Measurements from ENCODE around the gene KRTAP1-3. TPM values are rescaled to one million over a fixed set of nuclear protein-coding genes. Genes with fewer than 3 reads are reported as not detected.

KRTAP1-3 gene
- polyA plus RNA-seq, 1 experiment: not detected

DNA sequence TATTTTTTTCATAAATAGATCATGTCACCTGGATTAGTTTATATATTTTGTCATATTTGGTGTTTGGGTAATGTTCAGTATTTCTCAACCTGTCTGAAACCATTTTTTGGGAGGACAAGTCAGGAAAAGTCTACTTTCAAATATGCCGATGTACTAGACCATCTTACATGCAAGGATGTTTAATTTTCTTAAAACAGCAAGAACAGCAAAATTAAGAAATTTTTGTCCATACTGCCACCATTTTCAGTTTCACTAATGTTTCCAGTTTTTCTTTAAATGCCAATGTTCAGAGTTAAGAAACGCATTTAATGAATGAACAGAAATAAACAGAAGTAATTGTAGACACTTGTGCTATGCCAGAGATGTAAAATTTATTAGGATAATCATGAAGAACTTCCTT is 41.6 kb downstream of the KRTAP1-3 start:
- H3K27me3 ChIP-seq (ENCODE audit: control insufficient read depth, insufficient read depth, low read length): no peaks in the 10 kb centered on the region
- no peak for TF ChIP-seq CTCF (IDR thresholded peaks at IDR 0.05; ENCODE audit: insufficient read depth, low read depth, low read length)
- H3K36me3 ChIP-seq (ENCODE audit: control insufficient read depth, insufficient read depth, low read length): no peaks in the 10 kb centered on the region
- ChIA-PET POLR2A (no interaction called here), CTCF (no interaction called here)
- no peak overlapping the region for H3K4me3 ChIP-seq (ENCODE audit: low read depth, low read length)
- DNase-seq (ENCODE audit: low read depth): no peak

DNA sequence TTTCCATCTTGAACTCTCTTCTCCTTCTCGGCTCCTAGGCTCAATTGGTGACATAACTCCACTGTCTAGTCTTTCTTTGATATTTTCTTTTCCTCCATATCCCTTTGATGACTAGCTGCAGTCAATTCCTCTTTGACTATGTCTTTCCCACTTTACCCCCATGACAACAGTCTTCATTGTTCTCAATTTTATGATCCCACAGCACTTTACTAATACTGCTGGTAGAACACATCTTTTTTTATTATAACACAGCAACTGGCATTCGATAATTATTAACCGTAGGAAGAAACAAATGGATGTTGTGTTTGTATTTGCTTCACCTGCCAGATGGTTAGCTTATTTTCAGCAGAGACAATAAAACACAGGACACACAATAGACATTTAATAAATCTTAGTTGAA is 42.0 kb downstream of the KRTAP1-3 start:
- POLR2A ChIA-PET: no interaction called here

DNA sequence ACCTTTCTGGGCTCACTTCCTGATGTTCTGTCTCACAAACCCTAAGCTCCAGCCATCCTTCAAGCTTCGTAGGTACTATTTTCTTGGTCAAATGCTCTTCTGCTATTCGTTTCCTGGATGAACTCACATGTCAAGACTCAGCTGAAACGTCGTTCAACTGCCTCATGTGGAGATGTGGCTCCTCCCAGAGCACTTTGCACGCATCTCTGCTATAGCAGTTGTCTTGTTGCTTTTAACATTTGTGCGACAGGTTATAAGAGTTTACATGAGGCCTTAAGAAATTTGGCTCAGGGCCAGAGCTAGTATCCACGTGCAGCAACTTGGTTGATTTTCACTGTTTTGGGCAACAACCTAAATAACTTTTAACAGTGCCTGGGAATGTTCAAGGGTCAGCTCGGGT is 47.8 kb downstream of the KRTAP1-3 start:
- H3K36me3 ChIP-seq (ENCODE audit: control insufficient read depth, insufficient read depth, low read length): no peaks in the 10 kb centered on the region
- CTCF ChIA-PET: interaction anchor here (0.9 kb wide), 1 partner anchor 13 kb away, joined by 3 read pairs; no protein-coding TSS in a partner anchor
- no peak for DNase-seq (ENCODE audit: low read depth)
- TF ChIP-seq CTCF (IDR thresholded peaks at IDR 0.05; ENCODE audit: insufficient read depth, low read depth, low read length): no peak
- POLR2A ChIA-PET: no interaction called here
- no peak overlapping the region for H3K4me3 ChIP-seq (ENCODE audit: low read depth, low read length)
- no peaks in the 10 kb centered on the region for H3K27me3 ChIP-seq (ENCODE audit: control insufficient read depth, insufficient read depth, low read length)

More for the DNA sequence above, 42.0 kb downstream of the KRTAP1-3 start:
- CTCF ChIA-PET: no interaction called here
- no peak for DNase-seq (ENCODE audit: low read depth)
- Histone ChIP-seq H3K36me3 (ENCODE audit: control insufficient read depth, insufficient read depth, low read length) (no peaks in the 10 kb centered on the region), H3K27me3 (ENCODE audit: control insufficient read depth, insufficient read depth, low read length) (no peaks in the 10 kb centered on the region), H3K4me3 (ENCODE audit: low read depth, low read length) (no peak overlapping the region)
- no peak for TF ChIP-seq CTCF (IDR thresholded peaks at IDR 0.05; ENCODE audit: insufficient read depth, low read depth, low read length)

- DNase-seq (ENCODE audit: low read depth): no peak
- no peak within 1 kb of the TSS for H3K4me3 ChIP-seq (ENCODE audit: low read depth, low read length)
- H3K36me3 ChIP-seq (ENCODE audit: control insufficient read depth, insufficient read depth, low read length): no peaks in the 10 kb centered on the region
- TF ChIP-seq CTCF (IDR thresholded peaks at IDR 0.05; ENCODE audit: insufficient read depth, low read depth, low read length): no peak
- no peaks in the 10 kb centered on the region for H3K27me3 ChIP-seq (ENCODE audit: control insufficient read depth, insufficient read depth, low read length)
- POLR2A ChIA-PET: no interaction called here
- CTCF ChIA-PET: no interaction called here
Observed at GRCh38 chr17:40984226-40984625, 50.4 kb downstream of the KRTAP1-3 start, which contains the start of gene KRT40. Gene KRT40 (minus strand): TSS chr17:40984326. CDS start chr17:40984273, 53 bp downstream.

Small RNA genes lying within 50 kb of the gene (small RNA-seq; reads per million reads assigned to genes)
- gene KRTAP3-4P (ENCODE audit: insufficient read length, low read depth, low replicate concordance): not detected

Other genes starting within 250 kb of the KRTAP1-3 start
- gene KRT28, start 234.9 kb downstream of the KRTAP1-3 start, polyA plus RNA-seq (2011; rRNA removed): not detected in 2 replicates
- gene KRT10, start 212.3 kb downstream of the KRTAP1-3 start, polyA plus RNA-seq (2011; rRNA removed): 6.4 and 16.1 TPM in 2 replicates
- not detected in 2 replicates for gene KRT12, start 167.7 kb downstream of the KRTAP1-3 start, polyA plus RNA-seq (2011; rRNA removed)
- not detected in 2 replicates for gene KRT20, start 149.6 kb downstream of the KRTAP1-3 start, polyA plus RNA-seq (2011; rRNA removed)
- gene KRT23, start 97.2 kb downstream of the KRTAP1-3 start, polyA plus RNA-seq (2011; rRNA removed): 0.09 and 0.11 TPM in 2 replicates
- not detected in 2 replicates for gene KRT39, start 67.9 kb downstream of the KRTAP1-3 start, polyA plus RNA-seq (2011; rRNA removed)
- not detected in 2 replicates for gene KRT40, start 50.5 kb downstream of the KRTAP1-3 start, polyA plus RNA-seq (2011; rRNA removed)
- not detected in 2 replicates for gene KRTAP3-3, start 40.7 kb downstream of the KRTAP1-3 start, polyA plus RNA-seq (2011; rRNA removed)
- gene KRTAP3-2, start 35.0 kb downstream of the KRTAP1-3 start, polyA plus RNA-seq (2011; rRNA removed): not detected in 2 replicates
- gene KRTAP3-1, start 25.7 kb downstream of the KRTAP1-3 start, polyA plus RNA-seq (2011; rRNA removed): 0.16 TPM in 1 of 2 replicates, not detected in the other
- 62.3 and 65.1 TPM in 2 replicates for gene KRTAP1-5, start 7.7 kb downstream of the KRTAP1-3 start, polyA plus RNA-seq (2011; rRNA removed)
- gene KRTAP1-4, start 4.7 kb downstream of the KRTAP1-3 start, polyA plus RNA-seq (2011; rRNA removed): not detected in 2 replicates
- 0.32 TPM in 1 of 2 replicates, not detected in the other for gene KRTAP1-1, start 6.6 kb upstream of the KRTAP1-3 start, polyA plus RNA-seq (2011; rRNA removed)
- not detected in 2 replicates for gene KRTAP2-1, start 12.4 kb upstream of the KRTAP1-3 start, polyA plus RNA-seq (2011; rRNA removed)
- 0.16 TPM in 1 of 2 replicates, not detected in the other for gene KRTAP2-2, start 20.4 kb upstream of the KRTAP1-3 start, polyA plus RNA-seq (2011; rRNA removed)
- 1.3 and 1.4 TPM in 2 replicates for gene KRTAP2-3, start 25.2 kb upstream of the KRTAP1-3 start, polyA plus RNA-seq (2011; rRNA removed)
- not detected in 2 replicates for gene KRTAP2-4, start 31.0 kb upstream of the KRTAP1-3 start, polyA plus RNA-seq (2011; rRNA removed)
- not detected in 2 replicates for gene KRTAP4-7, start 49.3 kb upstream of the KRTAP1-3 start, polyA plus RNA-seq (2011; rRNA removed)
- not detected in 2 replicates for gene KRTAP4-8, start 63.3 kb upstream of the KRTAP1-3 start, polyA plus RNA-seq (2011; rRNA removed)
- gene KRTAP4-16, start 67.3 kb upstream of the KRTAP1-3 start, polyA plus RNA-seq (2011; rRNA removed): not detected in 2 replicates
- gene KRTAP4-9, start 70.5 kb upstream of the KRTAP1-3 start, polyA plus RNA-seq (2011; rRNA removed): not detected in 2 replicates
- gene KRTAP4-11, start 83.5 kb upstream of the KRTAP1-3 start, polyA plus RNA-seq (2011; rRNA removed): not detected in 2 replicates
- gene KRTAP4-12, start 89.3 kb upstream of the KRTAP1-3 start, polyA plus RNA-seq (2011; rRNA removed): 0.11 TPM in 1 of 2 replicates, not detected in the other
- gene KRTAP4-6, start 105.7 kb upstream of the KRTAP1-3 start, polyA plus RNA-seq (2011; rRNA removed): not detected in 2 replicates
- not detected in 2 replicates for gene KRTAP4-5, start 115.0 kb upstream of the KRTAP1-3 start, polyA plus RNA-seq (2011; rRNA removed)
- gene KRTAP4-4, start 125.9 kb upstream of the KRTAP1-3 start, polyA plus RNA-seq (2011; rRNA removed): not detected in 2 replicates
- gene KRTAP4-3, start 133.3 kb upstream of the KRTAP1-3 start, polyA plus RNA-seq (2011; rRNA removed): not detected in 2 replicates
- not detected in 2 replicates for gene KRTAP4-2, start 143.3 kb upstream of the KRTAP1-3 start, polyA plus RNA-seq (2011; rRNA removed)
- gene KRTAP4-1, start 150.0 kb upstream of the KRTAP1-3 start, polyA plus RNA-seq (2011; rRNA removed): 0.12 TPM in 1 of 2 replicates, not detected in the other
- not detected in 2 replicates for gene KRTAP9-1, start 155.0 kb upstream of the KRTAP1-3 start, polyA plus RNA-seq (2011; rRNA removed)
- not detected in 2 replicates for gene KRTAP9-2, start 191.8 kb upstream of the KRTAP1-3 start, polyA plus RNA-seq (2011; rRNA removed)
- gene KRTAP9-3, start 197.6 kb upstream of the KRTAP1-3 start, polyA plus RNA-seq (2011; rRNA removed): not detected in 2 replicates
- not detected in 2 replicates for gene KRTAP9-8, start 203.1 kb upstream of the KRTAP1-3 start, polyA plus RNA-seq (2011; rRNA removed)
- not detected in 2 replicates for gene KRTAP9-4, start 214.8 kb upstream of the KRTAP1-3 start, polyA plus RNA-seq (2011; rRNA removed)
- not detected in 2 replicates for gene KRTAP9-9, start 220.5 kb upstream of the KRTAP1-3 start, polyA plus RNA-seq (2011; rRNA removed)
- not detected in 2 replicates for gene KRTAP9-6, start 230.5 kb upstream of the KRTAP1-3 start, polyA plus RNA-seq (2011; rRNA removed)
- not detected in 2 replicates for gene KRTAP9-7, start 240.8 kb upstream of the KRTAP1-3 start, polyA plus RNA-seq (2011; rRNA removed)

Data from BJ (cell line).